K562 (cell line): Measurements from ENCODE around the gene CHRDL1.

ENCODE experiments used
- GABPA ChIP-seq: fragments of 200-800 bp; sonication (Bioruptor generic); conservative IDR thresholded peaks from 2 replicates; pipeline ENCODE4 v1.6.1; 2016; ENCODE audit warnings: low read depth, missing genetic modification characterization, missing compliant biosample characterization
- NR2C1 ChIP-seq, 2 experiments: fragments of 450-650 bp; IDR thresholded peaks; 2 replicates each; pipeline ENCODE4 v1.6.1; 2017; ENCODE audit warnings: mild to moderate bottlenecking in 2 of 2, antibody characterized with exemption in 1 of 2, inconsistent platforms in 1 of 2, missing compliant biosample characterization in 1 of 2, missing genetic modification characterization in 1 of 2
- PHF8 ChIP-seq: fragments of 200-600 bp; sonication (generic); IDR thresholded peaks from 2 replicates; pipeline ENCODE4 v1.6.1; 2012; ENCODE audit warnings: mixed run types, mild to moderate bottlenecking, inconsistent platforms, low read length, moderate library complexity, borderline replicate concordance
- ZFX ChIP-seq: sonication (generic); formaldehyde crosslinking; IDR thresholded peaks from 2 replicates; pipeline ENCODE4 v1.8.0; 2022; ENCODE audit warnings: mild to moderate bottlenecking, missing genetic modification reagents, moderate library complexity
- TF ChIP-seq, protein P1 (sequence below): fragments of 250-450 bp; sonication (Bioruptor Pico); IDR thresholded peaks from 2 replicates; pipeline ENCODE4 v1.8.0; 2021; ENCODE audit warnings: moderate library complexity, mild to moderate bottlenecking, inconsistent platforms
- TF ChIP-seq, protein P2 (sequence below): sonication (generic); formaldehyde crosslinking; IDR thresholded peaks from 2 replicates; pipeline ENCODE4 v1.8.1; 2022; ENCODE audit warnings: missing genetic modification reagents
- TF ChIP-seq, protein P3 (sequence below), 3 experiments: IDR thresholded peaks in 2 of 3; conservative IDR thresholded peaks in 1 of 3; 2 replicates each; pipeline ENCODE4 v1.5.1; 2011 to 2012; ENCODE audit warnings: low read length in 3 of 3, mild to moderate bottlenecking in 3 of 3, control low read depth in 2 of 3, improper control_type of control experiment in 1 of 3, inconsistent platforms in 1 of 3, low read depth in 1 of 3, mixed read lengths in 1 of 3, moderate library complexity in 1 of 3; ENCODE audit not compliant: insufficient read depth in 2 of 3

DNA sequence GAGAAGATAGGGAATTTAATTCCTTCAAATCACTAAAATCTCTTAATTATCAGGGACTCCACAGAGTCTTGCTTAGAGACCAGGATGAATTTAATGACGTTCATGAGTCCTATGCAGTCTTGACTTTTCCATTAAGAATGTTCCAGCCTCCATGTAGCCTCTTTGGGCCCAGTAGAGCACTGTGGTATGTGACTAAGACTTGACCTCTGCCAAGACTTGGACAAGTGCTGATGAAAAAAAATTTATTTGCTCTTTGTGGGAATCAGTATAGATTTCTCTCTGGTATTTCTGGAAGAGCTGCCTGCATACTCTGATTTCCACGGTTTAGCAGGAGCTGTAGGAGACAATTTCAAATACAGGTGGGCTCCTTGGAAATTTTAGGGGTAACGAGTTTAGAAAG lies 40.6 kb downstream of the CHRDL1 start:
- no peak for TF ChIP-seq PHF8
- TF ChIP-seq, protein P1, sequence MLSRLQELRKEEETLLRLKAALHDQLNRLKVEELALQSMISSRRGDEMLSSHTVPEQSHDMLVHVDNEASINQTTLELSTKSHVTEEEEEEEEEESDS (CRISPR knock-in tag): no peak
- no peak for TF ChIP-seq GABPA (tag)
- TF ChIP-seq, protein P2, sequence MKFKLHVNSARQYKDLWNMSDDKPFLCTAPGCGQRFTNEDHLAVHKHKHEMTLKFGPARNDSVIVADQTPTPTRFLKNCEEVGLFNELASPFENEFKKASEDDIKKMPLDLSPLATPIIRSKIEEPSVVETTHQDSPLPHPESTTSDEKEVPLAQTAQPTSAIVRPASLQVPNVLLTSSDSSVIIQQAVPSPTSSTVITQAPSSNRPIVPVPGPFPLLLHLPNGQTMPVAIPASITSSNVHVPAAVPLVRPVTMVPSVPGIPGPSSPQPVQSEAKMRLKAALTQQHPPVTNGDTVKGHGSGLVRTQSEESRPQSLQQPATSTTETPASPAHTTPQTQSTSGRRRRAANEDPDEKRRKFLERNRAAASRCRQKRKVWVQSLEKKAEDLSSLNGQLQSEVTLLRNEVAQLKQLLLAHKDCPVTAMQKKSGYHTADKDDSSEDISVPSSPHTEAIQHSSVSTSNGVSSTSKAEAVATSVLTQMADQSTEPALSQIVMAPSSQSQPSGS (CRISPR knock-in tag): no peak
- TF ChIP-seq, protein P3, sequence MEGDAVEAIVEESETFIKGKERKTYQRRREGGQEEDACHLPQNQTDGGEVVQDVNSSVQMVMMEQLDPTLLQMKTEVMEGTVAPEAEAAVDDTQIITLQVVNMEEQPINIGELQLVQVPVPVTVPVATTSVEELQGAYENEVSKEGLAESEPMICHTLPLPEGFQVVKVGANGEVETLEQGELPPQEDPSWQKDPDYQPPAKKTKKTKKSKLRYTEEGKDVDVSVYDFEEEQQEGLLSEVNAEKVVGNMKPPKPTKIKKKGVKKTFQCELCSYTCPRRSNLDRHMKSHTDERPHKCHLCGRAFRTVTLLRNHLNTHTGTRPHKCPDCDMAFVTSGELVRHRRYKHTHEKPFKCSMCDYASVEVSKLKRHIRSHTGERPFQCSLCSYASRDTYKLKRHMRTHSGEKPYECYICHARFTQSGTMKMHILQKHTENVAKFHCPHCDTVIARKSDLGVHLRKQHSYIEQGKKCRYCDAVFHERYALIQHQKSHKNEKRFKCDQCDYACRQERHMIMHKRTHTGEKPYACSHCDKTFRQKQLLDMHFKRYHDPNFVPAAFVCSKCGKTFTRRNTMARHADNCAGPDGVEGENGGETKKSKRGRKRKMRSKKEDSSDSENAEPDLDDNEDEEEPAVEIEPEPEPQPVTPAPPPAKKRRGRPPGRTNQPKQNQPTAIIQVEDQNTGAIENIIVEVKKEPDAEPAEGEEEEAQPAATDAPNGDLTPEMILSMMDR (IDR thresholded peaks at IDR 0.05 in 2 of 3, conservative IDR thresholded peaks at IDR 0.05 in 1 of 3; ENCODE audit: insufficient read depth in 2 of 3, low read depth in 1 of 3, low read length in 3 of 3): no peak
- no peak for TF ChIP-seq NR2C1 (IDR thresholded peaks at IDR 0.05)
- TF ChIP-seq NR2C1 (tag; IDR thresholded peaks at IDR 0.05): no peak
- no peak for TF ChIP-seq ZFX (CRISPR knock-in tag)
